GM19452 (cell line): ENCODE measurements around the gene WT1.

Experiments used
- ATAC-seq: cut with Tn5 transposase; IDR thresholded peaks from one replicate; pipeline ENCODE4 v1.9.1; 2021; ENCODE audit not compliant: unreplicated experiment

Gene WT1

DNA sequence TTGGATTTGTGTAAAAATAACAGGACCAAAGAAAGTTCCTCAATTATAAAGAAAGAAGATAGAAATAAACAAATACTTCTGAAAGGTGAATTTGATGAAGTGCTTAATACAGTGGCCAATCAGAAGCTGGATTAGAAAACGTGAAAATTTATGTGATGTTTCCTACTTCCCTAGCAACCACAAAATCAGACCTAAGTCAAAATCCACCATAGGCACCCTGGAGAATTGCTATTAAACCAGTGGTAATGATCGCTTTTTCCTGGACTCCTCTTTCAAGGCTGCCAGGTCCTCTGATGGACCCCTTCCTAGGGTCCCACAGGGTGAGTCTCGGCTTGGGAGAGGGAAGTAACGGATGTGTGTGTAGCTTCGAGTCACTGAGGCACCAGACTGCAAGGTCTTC is 9.6 kb downstream of the WT1 start:
- no peak for ATAC-seq

DNA sequence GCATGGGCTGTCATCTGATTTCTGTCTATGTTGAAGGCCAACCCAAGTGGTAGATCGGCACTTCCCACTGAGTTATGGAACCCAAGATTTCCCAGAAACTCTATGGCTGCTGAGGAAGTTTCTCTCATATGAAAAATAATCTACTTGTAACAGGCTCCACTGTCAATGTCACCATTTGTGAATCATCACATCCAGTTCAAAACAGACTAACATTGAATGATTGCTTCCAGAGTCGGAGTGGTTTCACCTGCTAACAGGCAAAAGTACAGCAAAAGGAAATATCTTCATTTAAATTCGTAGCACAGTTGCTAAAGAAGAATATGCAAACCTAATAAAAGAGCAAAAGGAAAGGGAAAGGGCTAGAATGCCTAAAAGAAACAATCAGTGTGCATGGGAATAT is 12.8 kb downstream of the WT1 start:
- ATAC-seq = no peak

DNA sequence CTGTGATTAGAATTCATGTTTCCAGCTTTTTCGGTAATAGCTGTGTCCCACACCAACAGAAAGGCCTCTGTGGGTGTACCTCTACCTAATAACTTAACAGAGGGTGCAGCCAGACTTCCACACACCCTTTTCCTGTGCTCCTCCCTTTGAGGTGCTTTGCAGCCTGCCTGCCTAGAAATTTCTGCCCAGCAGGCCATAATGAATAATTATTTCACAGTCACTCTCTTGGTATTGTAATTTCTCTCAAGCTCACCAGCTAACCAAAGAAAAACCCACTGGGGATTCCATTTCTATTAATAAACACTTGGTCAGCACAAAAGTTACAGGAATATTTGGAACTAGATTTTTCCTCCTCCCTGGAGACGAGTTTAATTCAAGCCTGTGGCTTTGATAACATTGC is 13.3 kb downstream of the WT1 start:
- ATAC-seq = no peak

DNA sequence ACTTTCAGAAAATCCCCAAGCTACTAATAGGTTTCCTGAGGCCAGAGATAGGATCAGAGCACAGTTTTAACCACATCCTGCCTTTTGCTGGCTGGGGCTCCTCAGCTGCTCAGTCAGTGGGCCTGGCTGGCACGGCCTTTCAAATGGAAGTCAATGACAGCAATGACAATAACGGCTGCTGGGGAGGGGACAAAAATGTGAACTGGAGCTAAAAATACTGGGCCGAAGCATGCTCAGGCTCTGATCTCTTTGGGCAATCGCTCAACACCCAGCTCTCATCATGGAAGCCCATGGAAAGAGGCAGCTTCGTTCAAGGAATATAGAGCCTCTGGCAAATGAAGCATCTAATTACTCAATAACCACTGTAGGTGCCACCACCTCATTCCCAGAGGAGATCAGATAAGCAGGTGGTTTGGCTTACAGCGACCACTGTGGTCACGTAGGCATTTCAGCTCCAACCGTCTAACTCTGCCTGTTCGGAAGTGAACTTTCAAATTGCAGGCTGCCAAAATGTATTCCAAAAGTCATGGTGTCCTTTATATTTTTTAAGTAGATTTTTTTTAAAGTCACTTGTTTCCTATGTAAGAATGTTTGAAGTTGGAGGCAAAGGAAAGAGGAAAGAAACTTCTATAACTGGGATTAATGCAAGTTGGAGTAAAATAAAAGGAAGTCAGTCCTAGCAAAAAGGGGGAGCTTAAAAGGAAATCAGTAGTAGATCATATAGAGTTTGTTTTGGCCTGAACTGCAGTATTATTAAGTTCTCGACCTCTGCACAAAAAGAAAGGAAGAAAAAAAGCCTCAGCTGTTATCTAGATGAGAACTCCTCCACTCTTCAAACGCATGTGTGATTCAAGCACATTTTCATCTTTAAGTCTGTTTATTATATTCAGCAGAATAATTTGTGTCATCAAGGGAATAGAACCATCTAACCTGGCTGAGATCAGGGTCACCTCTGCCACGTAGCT is 14.1 kb downstream of the WT1 start:
- peak; percentile 89 for ATAC-seq

DNA sequence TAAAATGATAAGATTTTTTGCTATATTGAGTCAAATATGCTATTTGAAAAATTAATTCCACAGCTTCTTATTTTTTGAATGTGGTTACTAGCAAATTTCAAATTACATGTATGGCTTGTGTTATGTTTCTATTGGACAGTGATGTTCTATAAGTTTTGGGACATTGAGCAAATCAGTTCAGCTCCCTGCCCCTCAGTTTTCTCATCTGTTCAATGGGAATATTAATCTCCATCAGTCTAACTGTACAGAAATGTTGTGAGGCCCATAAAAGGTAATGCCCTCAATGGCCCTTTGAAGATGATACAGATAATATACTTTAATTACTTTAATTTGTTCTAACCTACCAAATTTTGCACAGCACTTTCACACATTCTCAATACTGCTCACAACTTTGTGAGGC is 15.2 kb downstream of the WT1 start:
- ATAC-seq = no peak

DNA sequence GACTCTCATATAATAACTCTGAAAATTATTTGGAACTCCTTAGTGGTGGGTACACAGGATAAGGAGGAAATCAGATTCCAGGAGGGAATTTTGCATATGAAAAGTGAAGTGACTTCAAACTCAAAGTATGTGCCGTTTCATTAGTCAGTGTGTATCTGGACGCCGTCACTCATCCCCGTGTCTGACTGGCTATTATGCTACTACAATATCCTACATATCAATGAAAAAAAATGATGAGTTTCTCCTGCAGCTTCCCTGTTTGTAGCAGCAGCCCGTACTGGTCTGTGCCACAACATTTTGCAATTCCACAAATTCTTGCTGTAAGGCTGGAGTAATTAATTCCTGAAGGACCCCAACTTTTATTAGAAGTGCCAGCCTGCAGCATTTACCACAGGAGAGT is 16.5 kb downstream of the WT1 start:
- no peak for ATAC-seq

DNA sequence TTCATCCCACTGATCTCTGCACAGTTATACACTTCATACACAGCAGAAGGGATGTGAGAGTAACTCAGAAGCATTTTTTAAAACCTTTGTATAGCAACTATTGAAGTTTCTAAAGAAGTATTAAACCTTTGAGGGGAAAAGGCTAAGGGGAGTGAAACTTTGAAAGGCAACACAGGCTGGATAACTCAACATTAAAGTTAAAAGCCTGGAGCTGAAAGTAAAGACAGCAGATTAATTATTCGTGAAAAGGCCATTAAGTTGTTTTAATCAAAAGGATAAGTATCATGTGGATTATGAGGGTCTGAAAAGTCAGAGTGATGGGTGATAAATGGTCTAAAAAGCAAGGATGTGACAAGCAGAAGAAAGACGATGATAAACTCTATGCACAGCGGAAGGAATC is 17.5 kb downstream of the WT1 start:
- ATAC-seq = no peak

DNA sequence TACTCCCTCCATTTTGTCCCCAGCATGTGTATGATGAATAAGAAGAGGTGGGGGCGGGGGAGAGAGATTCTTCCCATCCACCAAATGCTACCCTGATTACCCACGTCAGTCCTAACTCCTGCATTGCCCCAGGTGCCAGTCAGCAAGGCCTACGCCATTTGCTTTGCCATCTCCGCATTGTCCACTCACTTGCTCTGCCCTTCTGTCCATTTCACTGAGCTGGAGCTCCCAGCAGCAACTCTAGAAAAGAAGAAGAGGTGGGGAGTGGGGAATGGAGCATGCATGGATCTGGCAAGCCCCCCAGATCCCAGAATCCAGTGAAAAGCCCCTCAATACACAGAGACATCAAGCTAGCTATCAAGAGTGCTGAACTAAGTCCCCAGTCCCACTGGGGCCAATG is 19.0 kb downstream of the WT1 start:
- no peak for ATAC-seq

DNA sequence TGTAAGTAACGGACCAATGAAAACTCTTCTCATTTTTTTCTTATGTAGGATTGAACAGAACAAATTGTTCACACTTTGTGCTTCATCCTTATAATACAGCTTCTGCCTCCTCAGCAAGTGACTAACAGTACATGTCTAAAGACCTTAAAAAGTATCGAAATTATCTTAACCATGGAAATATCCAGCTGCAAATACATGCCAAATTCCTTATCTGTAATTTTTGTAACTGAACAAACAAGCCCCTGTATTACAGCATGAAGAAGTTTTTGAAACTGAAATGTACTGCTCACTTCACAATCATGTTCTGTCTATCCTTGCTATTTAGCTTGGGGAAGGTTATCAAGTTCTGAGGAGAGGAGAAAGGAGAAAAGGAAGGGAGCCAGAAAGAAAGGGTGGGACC is 20.4 kb downstream of the WT1 start:
- no peak for ATAC-seq

DNA sequence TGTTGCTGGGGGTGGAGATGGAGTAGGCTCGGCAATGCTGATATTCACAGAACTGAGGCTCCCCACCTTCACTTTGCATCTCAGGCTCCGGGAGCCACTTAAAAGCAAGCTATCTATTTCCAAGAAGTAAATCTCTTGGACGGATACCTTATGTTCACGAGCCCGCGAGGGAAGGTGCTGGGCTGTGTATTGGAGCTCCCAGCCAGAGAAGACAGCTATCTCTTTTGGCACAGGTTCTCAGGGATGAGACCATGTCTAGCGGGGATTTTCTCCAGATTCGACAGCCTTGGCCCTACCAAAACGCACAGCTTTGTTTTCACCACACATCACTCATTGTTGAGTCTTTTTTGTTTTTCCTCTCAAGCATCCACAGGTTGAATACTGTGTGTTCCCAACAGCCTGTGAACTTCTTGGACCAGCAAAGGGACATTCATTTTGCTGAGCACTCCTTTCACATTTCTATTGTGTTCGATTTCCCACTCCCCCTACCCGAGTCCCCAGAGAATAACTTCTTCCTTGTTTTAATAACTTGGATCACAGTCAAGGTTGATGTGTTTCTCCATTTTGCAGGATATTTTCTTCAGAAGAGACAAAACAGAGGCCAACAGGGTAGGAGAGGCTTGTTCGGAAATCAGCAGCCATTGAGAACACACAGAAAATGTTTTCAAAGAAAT is 23.3 kb downstream of the WT1 start:
- no peak for ATAC-seq

DNA sequence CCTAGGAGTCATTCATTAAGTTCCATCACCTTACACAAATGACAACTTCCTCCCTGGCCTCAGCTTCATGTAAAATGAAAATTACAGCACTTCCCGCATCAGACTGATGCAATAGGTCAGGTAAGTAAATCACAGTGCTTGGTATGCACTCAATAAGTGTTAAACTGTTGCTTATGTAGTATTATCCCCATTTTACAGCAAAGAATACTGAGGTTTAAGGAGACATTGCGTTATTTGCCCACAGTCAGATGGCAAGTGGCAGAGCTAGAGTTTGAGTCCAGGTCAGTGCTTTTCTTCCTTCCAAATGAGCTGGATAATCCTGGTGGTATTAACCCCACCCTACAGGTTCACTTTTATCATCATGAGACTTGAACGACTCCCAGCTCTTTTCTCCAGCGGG is 29.7 kb downstream of the WT1 start:
- no peak for ATAC-seq

DNA sequence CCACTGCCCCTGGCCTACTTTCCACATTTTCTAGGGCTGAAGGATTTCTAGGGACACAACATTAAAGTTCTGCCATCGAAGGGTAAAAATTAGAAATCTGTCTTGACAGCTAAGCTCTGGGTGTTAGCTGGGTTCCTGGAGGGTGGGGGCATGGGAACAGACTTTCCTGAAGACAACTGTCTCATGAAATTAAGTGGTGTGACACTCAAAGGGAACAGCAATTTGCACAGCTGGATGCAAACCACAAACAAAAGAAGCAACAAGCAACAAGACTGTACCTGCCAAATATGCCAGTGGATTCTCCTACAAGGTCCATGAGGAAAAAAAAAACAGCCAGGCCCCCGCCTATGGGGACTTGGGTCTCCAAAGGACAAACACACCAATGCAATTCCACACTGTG is 32.5 kb downstream of the WT1 start:
- no peak for ATAC-seq

DNA sequence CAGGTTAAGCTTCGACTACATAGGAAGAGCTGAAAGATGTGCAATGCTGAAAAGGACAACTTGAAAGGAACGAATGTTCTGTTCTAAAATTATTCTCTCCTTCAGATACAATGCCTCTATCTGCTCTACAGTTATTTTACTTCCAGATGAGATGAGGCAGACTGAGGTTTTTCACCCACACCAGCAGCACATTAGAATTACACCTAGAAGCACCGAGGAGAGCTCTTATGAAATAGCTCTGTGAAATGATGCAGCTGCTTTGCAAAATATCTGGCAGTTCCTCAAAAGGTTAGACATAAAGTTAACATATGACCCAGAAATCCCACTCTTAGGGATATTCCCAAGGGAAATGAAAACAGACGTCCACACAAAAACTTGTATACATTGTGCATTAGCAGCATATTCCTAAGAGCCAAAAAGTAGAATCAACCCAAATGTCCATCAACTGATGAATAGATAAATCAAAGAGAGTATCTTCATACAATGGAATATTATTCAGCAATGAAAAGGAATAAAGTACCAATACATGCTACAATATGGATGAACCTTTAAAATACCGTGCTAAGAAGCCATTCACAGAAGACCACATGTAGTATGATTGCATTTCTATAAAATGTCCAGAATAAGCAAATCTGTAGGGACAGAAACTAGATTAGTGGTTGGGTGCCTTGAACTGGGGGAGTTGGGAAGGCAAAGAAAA is 34.5 kb downstream of the WT1 start:
- ATAC-seq = no peak

DNA sequence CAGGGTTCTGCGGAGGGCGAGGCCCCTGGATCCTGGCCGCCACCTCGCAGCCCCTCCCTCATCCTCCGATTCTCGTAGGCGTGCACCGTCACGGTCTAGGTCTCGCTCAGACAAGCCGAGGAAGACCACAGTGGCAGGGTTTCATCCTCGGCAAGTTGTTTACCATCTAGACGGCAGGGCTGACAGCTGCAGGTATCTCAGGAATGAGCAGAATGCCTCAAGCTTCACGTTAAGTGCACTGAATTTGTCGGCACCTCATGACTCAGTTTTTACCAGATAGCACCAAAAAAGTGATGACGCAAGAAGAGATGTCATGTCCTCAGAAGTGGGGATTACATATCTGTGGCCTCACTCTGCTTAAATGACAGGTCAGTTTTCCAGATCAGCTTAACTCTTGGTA is 35.1 kb downstream of the WT1 start:
- no peak for ATAC-seq

DNA sequence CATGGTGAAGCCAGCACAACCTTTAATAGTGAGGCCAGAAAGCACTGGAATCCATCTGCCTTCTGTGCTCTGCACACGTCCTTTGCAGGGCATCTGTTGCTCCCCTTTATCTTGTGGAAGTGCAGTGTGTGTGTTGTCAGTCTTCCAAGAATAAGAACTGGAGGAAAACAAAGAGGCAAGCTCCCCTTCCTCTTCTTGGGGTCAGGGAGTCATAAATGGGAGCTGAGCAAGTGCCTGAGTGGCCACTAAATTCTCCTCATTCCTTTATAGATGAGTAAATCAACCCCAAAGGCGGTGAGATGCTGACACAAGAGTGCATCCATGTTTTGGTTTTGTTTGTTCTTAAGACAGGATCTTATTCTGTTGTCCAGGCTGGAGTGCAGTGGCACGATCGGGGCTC is 38.3 kb downstream of the WT1 start:
- no peak for ATAC-seq

DNA sequence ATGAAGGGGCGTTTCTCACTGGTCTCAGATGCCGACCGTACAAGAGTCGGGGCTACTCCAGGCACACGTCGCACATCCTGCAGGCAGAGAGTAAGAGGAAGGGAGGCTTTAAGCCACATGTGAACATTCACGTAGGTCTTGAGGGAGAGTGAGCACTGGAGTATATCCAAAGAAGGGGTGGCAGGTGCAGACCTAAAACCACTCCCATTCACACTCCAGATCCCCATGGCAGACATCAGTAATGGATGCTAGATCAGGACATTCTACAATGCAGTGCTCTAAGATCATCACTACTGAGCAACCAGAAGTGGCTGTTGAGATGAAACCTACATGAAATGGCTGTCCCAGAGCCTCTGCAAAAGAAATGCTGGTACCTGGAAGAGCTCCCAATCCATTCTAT is 39.0 kb downstream of the WT1 start:
- ATAC-seq = peak; percentile 66

DNA sequence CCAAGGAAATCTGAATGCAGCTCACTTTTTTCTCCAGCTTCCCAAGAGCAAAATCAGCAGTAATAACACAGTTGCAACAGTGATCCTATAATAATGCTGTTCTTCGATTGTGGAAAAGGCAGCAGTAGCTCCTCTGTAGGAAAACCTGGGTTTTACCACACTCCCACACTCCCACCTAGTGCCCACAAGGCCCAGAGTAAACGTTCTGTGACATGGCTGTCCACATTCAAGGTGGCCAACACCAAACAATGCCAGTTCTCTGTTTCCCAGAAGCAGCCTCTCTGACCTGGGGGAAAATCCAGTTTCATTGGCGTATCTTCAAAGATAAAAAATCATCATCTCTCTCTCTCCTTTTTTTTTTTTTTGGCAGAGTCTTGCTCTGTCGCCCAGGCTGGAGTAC is 40.2 kb downstream of the WT1 start:
- no peak for ATAC-seq

DNA sequence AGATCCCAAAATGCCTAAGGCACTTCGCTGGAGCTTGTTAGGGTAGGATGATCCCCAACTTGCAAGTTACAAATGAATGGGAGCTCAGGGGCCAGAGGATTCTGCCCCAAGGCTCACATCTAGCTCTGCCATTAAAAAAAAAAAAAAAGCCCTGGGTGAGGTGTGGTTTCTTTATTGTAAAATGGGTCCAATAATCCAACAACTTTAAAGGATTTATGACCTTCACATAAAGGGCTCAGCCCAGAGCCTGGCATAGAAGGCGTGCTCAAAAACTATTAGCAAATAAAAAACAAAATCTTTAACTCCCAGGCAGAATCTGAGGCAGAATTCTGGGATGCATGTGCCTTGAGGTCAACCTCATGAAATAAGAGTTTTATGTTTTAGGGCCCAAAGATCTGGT is 42.5 kb downstream of the WT1 start:
- ATAC-seq = no peak

DNA sequence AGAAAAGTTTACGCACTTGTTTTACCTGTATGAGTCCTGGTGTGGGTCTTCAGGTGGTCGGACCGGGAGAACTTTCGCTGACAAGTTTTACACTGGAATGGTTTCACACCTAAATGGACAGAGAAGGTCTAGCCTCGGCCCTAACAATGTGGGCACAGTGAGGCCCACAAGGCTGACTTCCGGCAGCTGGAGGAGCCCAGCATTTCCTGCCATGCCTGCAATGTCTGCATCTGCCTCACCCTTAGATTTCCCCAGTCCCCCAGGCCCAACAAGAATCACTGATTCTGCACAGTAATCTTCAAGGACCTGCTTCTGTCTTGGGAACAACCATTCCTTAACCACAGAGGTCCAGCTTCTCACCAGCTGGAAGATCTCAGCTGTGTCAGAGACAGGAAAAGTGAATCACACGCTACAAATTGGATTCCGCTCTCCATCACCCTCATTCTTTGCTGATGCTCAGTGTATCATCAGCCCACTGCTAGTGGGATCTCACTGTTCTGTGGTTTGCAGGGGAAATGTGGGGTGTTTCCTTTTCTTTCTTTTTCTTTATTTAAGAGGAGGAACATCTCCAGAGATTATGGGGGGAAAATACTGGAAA is 43.3 kb downstream of the WT1 start:
- ATAC-seq = no peak

DNA sequence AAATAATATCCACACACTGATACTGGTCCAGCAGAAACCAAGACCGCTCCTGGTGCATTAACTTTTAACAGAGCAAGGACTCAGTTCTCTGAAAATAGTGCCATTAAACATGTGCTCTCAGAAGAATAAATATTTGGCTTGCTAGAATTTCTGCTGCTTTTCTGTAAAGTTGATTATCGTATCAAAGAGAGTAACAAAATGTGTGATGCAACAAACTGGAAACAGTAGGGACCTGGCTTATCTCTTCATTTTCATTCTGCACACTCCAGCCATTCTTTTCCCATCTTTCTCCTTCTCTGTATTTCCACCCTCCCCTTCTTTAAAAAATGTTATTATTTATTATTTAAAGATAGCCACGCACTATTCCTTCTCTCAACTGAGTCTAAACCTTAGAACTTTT is 43.9 kb downstream of the WT1 start:
- ATAC-seq = no peak

DNA sequence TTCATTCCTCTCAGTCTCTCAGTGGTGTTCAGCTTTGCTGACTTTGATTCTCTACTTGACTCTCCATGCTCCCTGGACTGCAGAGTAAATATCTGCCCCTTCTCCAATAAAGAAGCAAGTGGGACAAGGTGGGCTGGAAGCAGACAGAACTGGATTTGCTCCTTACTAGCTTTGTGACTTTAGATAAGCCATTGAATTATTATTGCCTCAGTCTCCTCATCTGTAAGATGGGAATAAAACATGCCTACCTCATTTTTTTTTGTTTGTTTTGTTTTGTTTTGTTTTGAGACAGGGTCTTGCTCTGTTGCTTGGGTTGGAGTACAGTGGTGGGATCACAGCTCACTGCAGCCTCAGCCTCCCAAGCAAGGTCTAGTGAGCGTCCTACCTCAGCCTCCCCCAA is 44.6 kb downstream of the WT1 start:
- ATAC-seq = no peak
